Measurements from ENCODE around the gene PRTFDC1.

Gene PRTFDC1

DNA sequence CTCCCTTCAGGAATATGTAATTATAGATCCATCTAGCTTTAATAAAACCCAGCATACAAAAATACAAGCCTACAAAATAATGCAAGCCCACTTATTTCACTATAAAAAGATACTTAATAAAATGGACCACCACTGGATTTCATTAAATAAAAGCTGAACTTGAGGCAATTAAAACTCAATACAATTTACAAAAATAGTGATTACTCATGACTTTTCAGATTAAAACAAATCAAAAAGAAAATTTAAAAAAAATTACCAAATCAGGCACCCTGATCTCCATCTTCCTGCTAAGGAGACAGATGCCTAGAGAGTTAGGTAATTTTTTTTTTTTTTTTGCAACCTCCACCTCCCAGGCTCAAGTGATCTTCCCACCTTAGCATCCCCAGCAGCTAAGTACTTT, 41.8 kb downstream of the PRTFDC1 start:
- TF ChIP-seq, protein P1, sequence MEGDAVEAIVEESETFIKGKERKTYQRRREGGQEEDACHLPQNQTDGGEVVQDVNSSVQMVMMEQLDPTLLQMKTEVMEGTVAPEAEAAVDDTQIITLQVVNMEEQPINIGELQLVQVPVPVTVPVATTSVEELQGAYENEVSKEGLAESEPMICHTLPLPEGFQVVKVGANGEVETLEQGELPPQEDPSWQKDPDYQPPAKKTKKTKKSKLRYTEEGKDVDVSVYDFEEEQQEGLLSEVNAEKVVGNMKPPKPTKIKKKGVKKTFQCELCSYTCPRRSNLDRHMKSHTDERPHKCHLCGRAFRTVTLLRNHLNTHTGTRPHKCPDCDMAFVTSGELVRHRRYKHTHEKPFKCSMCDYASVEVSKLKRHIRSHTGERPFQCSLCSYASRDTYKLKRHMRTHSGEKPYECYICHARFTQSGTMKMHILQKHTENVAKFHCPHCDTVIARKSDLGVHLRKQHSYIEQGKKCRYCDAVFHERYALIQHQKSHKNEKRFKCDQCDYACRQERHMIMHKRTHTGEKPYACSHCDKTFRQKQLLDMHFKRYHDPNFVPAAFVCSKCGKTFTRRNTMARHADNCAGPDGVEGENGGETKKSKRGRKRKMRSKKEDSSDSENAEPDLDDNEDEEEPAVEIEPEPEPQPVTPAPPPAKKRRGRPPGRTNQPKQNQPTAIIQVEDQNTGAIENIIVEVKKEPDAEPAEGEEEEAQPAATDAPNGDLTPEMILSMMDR (IDR thresholded peaks at IDR 0.05; ENCODE audit: low read depth, low read length) = no peak

DNA sequence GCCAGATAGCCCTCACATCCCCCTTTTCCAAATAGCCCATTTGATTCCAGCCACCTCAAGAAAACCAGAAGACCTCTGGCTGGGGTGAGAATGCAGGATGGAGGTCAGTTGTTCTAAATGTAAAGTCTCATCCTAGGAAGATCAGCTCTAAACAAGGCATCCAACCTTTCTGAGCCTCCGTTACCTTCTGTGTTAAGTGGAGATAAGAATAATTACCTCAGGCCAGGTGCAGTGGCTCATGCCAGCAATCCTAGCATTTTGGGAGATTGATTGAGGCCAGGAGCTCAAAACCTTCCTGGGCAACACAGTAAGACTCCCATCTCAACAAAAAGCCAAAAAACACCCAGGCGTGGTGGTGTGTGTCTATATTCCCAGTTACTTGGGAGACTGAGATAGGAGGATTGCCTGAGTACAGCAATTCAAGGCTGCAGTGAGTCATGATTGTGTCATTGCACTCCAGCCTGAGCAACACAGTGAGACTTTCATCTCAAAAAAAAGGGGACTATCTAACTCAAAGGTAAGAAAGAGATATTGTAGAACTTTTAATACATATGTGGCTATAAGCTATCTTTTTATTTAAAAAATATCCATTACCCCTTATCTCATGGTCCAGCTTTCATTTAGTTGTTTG, 43.5 kb downstream of the PRTFDC1 start:
- no peak overlapping the region for H3K4me3 ChIP-seq (ENCODE audit: low read depth, low read length)

More for the DNA sequence above, 41.8 kb downstream of the PRTFDC1 start:
- no peak overlapping the region for H3K4me3 ChIP-seq (ENCODE audit: low read depth, low read length)

DNA sequence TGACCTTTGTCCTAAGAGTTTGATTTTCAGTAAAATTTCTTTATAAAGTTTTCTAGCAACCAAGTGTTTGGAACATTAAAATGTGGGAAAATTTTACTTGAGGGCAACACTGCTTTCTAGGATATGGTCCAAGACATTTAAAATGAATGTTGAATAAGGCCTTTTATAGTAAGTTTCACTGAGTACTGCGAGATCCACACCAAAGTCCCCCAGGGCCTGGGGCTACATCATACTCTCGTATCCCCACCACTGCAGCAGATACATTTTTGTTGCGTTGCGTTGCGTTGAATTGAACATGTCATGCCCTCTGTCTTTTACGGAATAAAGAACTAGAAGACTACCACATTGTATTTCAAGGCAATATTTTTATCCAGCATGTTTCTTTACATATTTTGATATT, 44.5 kb downstream of the PRTFDC1 start:
- TF ChIP-seq, protein P1 (IDR thresholded peaks at IDR 0.05; ENCODE audit: low read depth, low read length) = no peak
- H3K4me3 ChIP-seq (ENCODE audit: low read depth, low read length) = no peak overlapping the region

More for the DNA sequence above, 43.5 kb downstream of the PRTFDC1 start:
- TF ChIP-seq, protein P1 (IDR thresholded peaks at IDR 0.05; ENCODE audit: low read depth, low read length) = no peak

DNA sequence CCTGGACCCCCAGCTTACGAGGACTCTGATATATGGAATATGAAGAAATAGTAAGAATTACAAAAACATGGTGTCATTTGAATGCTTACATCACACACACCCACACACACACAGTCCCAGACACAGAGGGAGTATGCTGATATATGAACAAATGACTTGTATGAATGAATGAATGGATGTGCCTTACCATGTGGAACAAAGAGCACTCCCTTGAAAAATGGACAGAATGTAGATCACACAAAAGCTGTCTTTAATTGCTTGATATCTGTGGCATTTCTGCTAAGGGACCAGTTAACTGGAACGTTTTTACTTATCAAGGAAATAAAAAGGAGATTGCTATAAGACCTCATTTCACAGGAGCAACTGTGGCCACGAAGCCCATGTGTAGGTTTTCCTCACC, 46.0 kb downstream of the PRTFDC1 start:
- H3K4me3 ChIP-seq (ENCODE audit: low read depth, low read length) = no peak overlapping the region
- TF ChIP-seq, protein P1 (IDR thresholded peaks at IDR 0.05; ENCODE audit: low read depth, low read length) = no peak

DNA sequence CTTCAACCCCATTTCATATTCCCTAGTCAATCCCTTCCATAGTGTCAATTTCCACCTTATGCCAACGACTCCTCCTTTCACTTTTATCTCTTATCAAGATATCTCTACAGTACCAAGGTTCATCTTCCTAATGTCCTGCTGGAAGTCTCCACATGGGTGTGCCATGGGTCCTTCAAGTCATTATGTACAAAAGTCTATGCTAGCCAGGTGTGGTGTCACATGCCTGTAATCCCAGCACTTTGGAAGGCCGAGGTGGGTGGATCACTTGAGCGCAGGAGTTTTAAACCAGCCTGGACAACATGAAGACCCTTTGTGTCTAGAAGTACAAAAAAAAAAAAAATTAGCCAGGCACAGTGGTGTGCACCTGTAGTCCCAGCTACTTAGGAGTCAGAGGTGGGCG, 47.6 kb downstream of the PRTFDC1 start:
- TF ChIP-seq, protein P1 (IDR thresholded peaks at IDR 0.05; ENCODE audit: low read depth, low read length) = no peak
- H3K4me3 ChIP-seq (ENCODE audit: low read depth, low read length) = no peak overlapping the region

DNA sequence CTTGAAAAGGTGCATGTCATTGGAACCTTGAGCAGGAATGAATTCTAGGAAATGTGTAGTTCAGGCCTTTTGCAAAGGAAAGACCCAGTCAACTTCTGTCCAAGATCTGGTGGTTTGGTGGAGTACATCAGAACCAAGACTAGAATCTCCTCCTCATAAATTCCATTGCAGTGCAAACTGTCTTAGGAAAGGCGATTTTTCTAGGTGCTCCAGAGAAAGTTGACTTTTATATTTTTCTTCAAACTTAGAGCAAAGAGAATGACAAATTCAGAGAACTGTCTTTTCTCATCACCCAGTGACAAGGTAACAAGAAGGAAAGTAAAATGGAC, 50.0 kb downstream of the PRTFDC1 start:
- TF ChIP-seq, protein P1 (IDR thresholded peaks at IDR 0.05; ENCODE audit: low read depth, low read length) = no peak
- H3K4me3 ChIP-seq (ENCODE audit: low read depth, low read length) = no peak overlapping the region

DNA sequence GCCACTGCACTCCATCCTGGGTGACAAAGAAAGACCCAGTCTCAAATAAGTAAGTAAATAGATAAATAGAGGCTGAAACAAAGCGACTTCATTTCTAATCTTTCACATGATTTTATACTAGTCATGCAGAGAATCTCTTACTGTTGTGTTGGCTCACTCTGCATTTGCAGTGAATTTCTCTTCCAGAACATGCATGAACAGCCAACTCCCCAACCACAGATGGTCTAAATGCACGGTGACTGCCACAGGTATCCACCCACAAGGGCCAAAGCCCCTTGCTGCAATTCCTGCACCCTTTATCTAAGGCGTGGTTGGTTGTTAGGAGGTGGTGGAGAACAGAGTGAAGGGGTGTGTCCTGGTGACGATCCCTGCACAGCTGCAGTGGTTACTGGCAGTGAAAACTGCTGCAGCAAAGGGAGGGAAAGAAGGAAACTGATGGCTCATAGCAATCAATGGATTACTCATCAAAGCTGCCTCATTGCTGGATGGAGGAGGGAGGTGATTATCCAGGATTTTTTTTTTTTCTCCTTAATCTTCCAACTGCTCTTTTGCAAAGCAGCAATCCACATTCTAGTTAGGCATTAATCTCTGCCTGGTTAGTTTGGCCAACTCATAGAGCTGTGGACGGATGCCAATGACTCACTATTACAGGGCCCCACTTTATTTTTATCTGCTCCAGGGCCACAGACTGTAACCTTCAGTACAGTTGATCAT, 50.6 kb downstream of the PRTFDC1 start:
- TF ChIP-seq, protein P1 (IDR thresholded peaks at IDR 0.05; ENCODE audit: low read depth, low read length) = no peak
- no peak overlapping the region for H3K4me3 ChIP-seq (ENCODE audit: low read depth, low read length)

All from WI38 (cell line).